ENCODE data around the gene CS.

GRCh38 chr12:56296295-56296694, 3.8 kb downstream of the CS start:
- TF ChIP-seq CTCF (IDR thresholded peaks at IDR 0.05; ENCODE audit: poor library complexity, severe bottlenecking) (no peak), RAD21 (conservative IDR thresholded peaks at IDR 0.05) (no peak), POLR2AphosphoS5 (IDR thresholded peaks at IDR 0.05) (no peak), EP300 (conservative IDR thresholded peaks at IDR 0.05; ENCODE audit: poor library complexity, severe bottlenecking) (no peak), SMC3 (conservative IDR thresholded peaks at IDR 0.05; ENCODE audit: poor library complexity) (no peak), EZH2 (IDR thresholded peaks at IDR 0.05; ENCODE audit: borderline replicate concordance, insufficient read depth, low read length, poor library complexity, severe bottlenecking) (no peak), MXI1 (conservative IDR thresholded peaks at IDR 0.05; ENCODE audit: poor library complexity, severe bottlenecking) (no peak)
- TF ChIP-seq, protein P1, sequence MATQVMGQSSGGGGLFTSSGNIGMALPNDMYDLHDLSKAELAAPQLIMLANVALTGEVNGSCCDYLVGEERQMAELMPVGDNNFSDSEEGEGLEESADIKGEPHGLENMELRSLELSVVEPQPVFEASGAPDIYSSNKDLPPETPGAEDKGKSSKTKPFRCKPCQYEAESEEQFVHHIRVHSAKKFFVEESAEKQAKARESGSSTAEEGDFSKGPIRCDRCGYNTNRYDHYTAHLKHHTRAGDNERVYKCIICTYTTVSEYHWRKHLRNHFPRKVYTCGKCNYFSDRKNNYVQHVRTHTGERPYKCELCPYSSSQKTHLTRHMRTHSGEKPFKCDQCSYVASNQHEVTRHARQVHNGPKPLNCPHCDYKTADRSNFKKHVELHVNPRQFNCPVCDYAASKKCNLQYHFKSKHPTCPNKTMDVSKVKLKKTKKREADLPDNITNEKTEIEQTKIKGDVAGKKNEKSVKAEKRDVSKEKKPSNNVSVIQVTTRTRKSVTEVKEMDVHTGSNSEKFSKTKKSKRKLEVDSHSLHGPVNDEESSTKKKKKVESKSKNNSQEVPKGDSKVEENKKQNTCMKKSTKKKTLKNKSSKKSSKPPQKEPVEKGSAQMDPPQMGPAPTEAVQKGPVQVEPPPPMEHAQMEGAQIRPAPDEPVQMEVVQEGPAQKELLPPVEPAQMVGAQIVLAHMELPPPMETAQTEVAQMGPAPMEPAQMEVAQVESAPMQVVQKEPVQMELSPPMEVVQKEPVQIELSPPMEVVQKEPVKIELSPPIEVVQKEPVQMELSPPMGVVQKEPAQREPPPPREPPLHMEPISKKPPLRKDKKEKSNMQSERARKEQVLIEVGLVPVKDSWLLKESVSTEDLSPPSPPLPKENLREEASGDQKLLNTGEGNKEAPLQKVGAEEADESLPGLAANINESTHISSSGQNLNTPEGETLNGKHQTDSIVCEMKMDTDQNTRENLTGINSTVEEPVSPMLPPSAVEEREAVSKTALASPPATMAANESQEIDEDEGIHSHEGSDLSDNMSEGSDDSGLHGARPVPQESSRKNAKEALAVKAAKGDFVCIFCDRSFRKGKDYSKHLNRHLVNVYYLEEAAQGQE (IDR thresholded peaks at IDR 0.05; ENCODE audit: borderline replicate concordance): no peak
